NCI-H146 (cell line): ENCODE measurements around the gene FGF3.
"Not testable (repeated sequence)": the region's sequence is repeated elsewhere in the genome, so short reads cannot be mapped to it uniquely, and the experiment has no call there.

Experiments
- DNase-seq: peaks from one replicate; lab custom pipeline; 2025; lab: John Stamatoyannopoulos, UW

The FGF3 gene

GRCh38 chr11:69773626-69774353 is 45.4 kb downstream of the FGF3 start:
- no peak for DNase-seq

DNA sequence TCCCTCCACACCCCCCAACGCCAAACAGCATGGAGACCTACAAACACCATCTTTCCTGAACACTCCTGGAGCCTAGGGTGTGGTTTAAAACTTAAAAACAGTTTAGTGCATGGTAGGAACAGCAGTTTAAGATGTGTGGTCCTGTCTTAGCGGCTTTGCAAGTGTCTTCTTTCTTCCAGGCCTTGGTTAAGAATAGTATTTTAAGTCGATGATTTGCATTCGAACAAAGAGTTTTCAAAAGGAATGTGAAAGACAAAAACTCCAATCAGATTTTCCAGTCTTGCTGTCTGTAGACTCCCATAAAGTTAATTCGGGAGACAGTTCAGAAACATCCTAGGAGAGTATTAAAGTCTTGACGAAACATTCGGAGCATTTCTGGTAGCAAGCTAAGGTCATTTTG is 47.8 kb downstream of the FGF3 start:
- no peak for DNase-seq

- no peak for DNase-seq
Observed at GRCh38 chr11:69770540-69770939, 48.7 kb downstream of the FGF3 start.

GRCh38 chr11:69765498-69765995 is 53.7 kb downstream of the FGF3 start:
- no peak for DNase-seq

GRCh38 chr11:69764918-69765317 is 54.3 kb downstream of the FGF3 start:
- not testable (repeated sequence) for DNase-seq

- DNase-seq, result no peak
Observed at GRCh38 chr11:69760319-69760718, 58.9 kb downstream of the FGF3 start.
